ENCODE measurements around the gene TNFRSF1B. TPM values are rescaled to one million over a fixed set of nuclear protein-coding genes. Genes with fewer than 3 reads are reported as not detected.
"Not testable (repeated sequence)": the region's sequence is repeated elsewhere in the genome, so short reads cannot be mapped to it uniquely, and the experiment has no call there.

The TNFRSF1B gene
- total RNA-seq, 1 experiment from 2014 or later = not detected

DNA sequence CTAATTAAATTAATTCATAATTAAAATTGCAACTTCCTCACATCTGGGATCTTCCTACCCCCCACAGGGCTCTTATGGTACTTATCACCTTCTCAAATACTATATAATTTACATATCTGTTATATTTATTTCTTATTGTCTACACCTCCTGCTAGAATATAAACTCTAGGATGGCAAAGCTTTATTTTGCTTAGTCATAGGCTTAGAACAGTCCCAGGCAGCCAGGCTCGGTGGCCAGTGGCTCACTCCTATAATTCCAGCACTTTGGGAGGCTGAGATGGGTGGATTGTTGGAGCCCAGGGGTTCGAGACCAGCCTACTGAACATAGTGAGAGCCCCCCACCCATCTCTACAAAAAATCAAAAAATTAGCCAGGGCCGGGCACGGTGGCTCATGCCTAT lies 53.0 kb downstream of the TNFRSF1B start:
- no peak for DNase-seq (ENCODE audit: low read depth)

DNA sequence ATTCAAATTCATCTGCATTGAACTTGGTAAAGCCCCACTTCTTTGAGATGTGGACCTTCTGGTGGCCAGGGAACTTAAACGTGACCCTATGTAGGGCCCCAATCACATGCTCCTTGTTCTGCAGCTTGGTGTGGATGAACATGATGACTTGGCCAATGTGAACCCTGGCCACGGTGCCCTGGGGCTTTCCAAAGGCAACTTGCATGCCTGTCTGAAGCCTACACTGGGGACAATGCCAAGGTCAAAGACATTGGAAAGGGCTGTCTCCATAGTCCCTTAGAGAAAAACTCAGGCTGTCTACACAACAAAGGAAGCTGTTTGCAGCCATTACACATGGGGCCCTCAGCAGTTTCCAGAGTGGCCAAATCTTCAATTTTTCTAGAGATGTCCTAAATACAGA lies 54.1 kb downstream of the TNFRSF1B start:
- DNase-seq (ENCODE audit: low read depth) = peak; percentile 30

DNA sequence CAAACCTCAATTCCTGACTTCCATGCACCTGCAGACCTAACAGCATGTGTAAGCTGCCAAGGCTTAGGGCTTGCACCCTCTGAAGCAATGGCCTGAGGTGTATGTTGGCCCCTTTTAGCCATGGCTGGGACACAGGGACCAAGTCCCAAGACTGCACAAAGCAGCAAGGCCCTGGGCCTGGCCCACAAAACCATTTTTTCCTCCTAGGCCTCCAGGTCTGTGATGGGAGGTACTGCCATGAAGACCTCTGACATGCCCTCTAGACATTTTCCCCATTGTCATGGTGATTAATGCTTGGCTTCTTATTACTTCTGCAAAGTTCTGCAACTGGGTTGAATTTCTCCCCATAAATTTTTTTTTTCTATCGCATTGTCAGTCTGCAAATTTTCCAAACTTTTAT lies 55.9 kb downstream of the TNFRSF1B start:
- DNase-seq (ENCODE audit: low read depth) = not testable (repeated sequence)

DNA sequence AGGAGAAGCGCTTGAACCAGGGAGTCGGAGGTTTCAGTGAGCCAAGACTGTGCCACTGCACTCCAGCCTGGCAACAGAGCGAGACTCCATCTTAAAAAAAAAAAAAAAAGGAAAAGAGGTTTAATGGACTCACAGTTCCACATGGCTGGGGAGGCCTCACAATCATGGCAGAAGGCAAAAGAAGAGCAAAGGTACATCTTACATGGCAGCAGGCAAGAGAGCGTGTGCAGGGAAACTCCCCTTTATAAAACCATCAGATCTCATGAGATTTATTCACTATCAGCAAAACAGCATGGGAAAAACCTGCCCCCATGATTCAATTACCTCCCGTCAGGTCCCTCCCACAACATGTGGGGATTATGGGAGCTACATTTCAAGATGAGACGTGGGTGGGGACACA lies 57.3 kb downstream of the TNFRSF1B start:
- not testable (repeated sequence) for DNase-seq (ENCODE audit: low read depth)

DNA sequence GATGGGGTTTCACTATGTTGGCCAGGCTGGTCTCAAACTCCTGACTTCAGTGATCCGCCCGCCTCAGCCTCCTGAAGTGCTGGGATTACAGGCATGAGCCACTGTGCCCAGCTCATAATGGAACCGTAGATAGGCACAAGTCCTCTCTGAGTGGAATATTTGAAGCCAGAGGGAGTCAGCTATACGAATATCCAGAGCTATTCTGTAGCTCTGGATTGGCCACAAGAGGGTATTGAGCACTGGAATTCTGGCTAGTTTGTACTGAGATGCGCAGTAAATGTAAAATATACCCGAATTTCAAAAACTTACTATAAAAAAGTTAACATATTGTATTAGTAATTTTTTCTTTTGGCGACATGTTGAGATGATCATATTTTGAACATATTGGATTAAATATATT lies 62.2 kb downstream of the TNFRSF1B start:
- no peak for DNase-seq (ENCODE audit: low read depth)

DNA sequence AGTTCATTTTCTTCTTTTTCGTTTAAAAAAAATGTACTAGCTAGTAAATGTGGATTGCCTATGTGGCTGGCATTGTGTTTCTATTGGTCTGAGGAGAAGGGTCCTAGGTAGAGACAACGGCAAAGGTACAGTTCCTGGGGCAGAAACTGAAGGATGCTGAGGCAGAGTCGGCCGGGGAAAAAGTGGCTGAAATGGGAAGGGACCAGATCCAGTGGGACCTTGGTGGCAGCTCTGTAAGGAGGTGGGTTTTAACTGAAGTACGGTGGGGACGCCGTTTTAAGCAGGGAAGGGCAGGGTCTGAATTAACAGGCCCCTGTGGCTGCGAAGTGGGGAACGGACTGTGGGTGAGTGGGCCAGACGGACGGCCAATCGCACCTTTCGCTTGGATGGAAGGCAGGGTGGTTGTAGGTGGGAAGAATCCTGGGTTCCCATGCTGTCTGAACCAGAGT lies 62.6 kb downstream of the TNFRSF1B start:
- DNase-seq (ENCODE audit: low read depth) = no peak

DNA sequence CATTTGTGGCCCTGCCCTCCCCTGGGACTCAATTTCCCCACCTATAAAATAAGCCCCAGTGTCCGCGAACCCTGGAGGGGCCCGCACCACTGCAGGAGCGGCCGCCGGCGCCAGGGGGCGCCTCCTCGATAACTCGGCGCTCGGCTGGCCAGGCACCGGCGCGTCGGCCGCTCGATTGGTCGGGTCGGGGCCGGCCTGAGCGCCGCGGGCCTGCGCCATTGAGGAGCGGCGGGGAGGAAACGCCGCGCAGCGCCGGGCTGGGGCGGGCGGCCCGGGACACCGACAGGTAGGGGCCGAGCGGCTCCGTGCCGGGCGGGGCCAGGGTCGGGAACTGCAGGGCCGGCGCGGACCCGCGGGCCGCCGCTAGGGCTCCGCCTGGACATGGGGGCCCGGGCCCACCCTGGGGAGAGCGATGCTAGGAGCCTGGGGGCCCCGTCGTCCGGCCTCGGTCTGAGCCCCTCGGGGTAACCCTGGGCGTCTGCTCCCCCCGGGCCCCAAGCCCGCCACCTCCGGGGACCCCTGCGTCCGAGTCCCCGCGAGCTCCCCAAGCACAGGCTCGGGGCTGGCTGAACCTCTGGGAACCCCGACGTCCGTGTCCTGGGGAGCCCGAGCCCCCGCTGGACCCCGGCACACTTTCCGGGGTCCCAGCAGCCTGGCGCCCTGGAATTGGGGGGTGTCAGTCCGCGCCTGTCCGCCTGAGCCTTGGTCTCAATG lies 63.2 kb downstream of the TNFRSF1B start, which contains the start of gene VPS13D:
VPS13D (plus strand) TSS at position 196 of the 714 bp plus-strand sequence. CDS start 4,237 bp downstream, outside the sequence.
- DNase-seq (ENCODE audit: low read depth) = peak; percentile 76

DNA sequence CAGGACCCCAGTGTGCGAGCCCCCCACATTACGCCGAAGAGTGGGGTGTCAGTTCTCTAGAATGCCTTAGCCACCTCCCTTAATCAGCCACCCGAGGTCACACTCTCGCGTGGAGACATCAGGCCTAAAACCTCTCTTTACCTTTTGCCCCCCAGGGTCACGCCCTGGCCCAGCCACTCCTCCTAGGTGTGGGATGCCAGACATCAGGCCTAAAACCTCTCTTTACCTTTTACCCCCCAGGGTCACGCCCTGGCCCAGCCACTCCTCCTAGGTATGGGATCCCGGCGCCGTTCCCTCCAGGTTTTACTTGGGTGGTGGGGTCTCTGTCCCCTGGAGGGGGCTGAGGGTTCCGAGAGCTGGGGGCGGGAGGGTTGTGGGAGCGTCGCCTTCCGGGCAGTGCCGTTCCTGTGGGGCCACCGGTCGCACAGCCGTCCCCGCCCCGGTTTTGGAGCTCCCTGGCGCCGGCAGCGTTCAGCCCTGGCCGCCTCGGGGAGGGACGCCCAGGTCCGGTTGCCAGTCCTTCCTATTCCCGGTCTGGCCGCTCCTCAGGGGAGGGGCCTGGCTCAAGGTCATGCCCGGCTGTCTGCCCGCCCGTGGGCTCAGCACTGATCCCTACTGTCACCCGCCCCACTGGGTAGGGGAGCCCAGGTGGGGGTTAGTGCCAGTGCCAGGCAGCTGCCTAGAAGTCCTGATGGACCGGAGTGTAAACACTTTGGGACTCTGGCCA lies 63.9 kb downstream of the TNFRSF1B start:
- peak; percentile 45 for DNase-seq (ENCODE audit: low read depth)

DNA sequence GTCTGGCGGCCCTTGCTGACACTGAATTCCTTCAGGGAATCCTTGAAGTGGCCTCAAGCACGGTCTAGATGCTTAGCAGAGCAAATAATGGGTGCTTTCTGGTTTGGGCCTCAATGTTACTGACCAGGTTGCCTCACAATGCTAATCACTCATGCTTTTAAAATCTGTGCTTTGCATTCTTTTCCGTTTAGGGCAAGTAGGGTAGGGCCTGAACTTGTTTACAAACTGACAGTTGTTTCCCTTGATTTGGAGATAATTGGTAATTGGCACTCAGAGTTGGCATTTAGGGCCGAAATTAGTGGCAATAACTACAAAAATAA lies 64.4 kb downstream of the TNFRSF1B start:
- DNase-seq (ENCODE audit: low read depth) = no peak

DNA sequence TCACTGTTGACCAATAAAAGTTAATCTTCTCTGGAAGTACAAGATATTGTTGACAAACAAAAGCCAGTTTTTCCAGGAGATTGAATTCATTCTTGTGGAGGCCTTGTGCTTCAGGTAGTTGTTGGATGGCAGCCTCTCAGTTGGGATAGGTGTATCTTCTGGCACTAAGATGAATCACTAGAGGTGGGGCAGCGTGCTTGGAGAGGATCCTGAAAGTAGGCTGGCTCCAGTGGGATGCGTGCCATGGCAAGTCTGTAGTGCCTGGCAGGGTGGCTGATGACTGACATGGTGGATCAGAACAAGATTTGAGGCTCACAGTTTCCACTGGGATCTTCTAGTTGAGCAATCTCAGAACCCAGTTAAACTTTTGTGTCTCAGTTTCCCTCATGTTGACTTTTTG lies 65.4 kb downstream of the TNFRSF1B start:
- no peak for DNase-seq (ENCODE audit: low read depth)

DNA sequence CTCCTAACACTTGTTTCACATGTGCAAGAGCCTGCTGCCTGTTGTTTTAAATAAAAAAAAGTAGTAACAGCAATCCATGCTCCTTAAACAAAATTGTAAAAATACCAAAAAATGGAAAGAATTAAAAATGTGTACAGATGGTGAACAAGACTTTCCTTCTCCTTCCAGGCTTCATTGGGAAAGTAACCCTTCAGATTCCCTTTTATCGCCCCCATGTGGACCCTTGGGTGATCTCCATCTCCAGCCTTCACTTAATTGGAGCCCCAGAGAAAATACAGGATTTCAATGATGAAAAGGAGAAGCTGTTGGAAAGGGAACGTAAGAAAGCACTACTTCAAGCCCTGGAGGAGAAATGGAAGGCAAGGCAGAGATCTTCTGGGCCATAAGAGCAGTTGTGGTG lies 77.3 kb downstream of the TNFRSF1B start:
- peak; percentile 15 for DNase-seq (ENCODE audit: low read depth)

DNA sequence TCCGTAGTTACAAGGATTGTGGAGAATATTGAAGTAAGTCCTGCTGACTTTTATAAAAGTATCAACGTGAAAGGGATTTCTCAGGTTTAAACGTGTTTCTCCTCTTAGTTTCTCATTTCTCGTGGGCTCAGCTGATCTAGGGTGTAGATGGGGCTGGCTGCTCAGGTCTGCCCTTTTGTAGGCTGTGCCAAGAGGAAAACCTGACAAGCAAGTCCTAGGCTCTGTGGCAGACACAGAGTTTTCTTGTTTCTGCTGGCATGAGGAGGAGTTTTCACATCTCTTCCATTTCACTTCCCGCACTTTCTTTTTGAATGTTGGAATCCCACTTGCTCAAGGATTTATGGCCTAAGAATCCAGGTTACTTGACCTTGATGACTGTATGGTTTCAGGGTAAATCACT lies 77.8 kb downstream of the TNFRSF1B start:
- no peak for DNase-seq (ENCODE audit: low read depth)

DNA sequence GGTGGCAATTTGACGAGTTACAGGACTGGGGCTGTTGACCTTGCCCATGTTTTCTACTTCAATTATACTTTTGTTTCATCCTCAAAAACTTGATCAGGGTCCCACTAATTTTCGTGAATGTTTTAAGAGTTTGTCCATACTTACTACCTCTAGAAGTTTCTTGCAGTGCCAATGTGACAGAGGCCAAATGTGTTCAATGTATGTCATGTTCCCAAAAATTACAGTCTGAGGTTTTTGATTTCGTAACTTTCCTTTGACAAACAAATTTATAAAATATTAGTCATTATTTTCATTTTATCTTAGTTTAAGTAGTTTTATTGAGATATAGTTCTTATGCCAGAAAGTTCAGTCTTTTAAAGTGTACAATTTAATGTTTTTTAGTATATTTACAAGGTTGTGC lies 78.3 kb downstream of the TNFRSF1B start:
- no peak for DNase-seq (ENCODE audit: low read depth)

DNA sequence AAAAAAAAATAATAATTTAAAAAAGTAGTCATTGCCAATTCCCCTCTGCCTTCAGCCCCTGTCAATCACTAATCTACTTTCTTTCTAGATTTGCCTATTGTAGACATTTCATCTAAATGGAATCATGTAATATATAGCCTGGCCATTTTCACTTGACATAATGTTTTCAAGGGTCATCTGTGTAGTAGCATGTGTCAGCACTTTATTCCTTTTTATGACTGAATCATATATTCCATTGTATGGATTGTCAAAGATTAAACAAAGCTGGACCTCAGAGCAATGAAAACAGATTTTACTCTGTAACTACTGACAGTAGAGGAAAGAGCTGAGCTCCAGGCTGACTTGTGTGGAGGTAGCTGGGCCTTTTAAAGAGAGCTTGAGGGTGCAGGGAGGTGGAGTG lies 78.9 kb downstream of the TNFRSF1B start:
- no peak for DNase-seq (ENCODE audit: low read depth)

DNA sequence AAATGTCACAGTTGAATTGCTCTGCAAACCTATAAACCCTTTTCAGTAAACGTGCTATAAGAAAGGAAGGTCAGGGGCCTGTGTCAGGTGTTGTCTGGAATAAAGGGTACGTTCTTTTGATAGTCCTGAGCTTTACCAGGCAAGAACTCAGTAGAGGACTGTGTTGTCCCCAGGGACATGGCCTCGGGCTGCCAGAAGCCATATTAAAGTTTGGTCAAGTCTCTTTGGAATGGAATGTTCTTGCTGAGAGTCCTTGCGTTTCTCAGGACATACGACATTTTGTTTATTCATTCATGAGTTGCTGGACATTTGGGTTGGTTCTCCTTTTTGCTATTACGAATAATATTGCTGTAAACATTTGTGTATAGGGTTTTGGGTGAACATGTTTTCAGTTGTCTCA lies 79.8 kb downstream of the TNFRSF1B start:
- DNase-seq (ENCODE audit: low read depth) = no peak

DNA sequence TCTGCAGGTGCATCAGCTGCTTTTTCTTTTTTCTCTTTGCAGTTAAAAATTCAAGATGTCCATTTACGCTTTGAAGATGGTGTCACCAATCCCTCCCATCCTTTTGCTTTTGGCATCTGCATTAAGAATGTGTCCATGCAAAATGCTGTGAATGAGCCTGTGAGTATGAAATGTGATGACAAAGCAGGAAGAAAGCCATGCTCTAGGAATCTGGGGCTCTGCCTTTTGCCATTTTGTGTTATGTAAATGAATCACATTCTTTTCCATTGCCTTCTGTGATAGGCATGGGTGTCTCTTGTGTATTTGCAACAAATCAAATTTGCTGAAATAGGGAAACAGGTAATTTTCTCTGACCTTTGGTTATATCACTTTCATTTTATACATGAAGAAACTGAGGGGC lies 82.4 kb downstream of the TNFRSF1B start:
- DNase-seq (ENCODE audit: low read depth) = no peak

DNA sequence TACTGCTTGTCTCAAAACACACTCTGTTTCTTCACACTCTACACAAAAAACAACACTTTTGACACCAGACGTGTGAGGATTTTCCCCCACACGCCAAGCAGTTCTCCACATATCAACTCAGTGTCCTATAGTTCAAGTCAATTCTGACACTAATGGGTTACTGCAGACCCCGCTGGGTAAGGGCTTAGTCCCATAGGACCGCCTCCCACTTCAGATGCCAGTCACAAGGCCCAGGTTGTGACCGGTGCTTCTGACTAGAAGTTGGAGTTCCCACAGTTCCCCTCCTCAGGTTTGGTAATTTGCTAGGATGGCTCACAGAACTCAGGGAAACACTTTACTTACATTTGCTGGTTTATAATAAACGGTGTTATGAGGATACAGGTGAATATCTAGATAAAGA lies 83.0 kb downstream of the TNFRSF1B start:
- no peak for DNase-seq (ENCODE audit: low read depth)

DNA sequence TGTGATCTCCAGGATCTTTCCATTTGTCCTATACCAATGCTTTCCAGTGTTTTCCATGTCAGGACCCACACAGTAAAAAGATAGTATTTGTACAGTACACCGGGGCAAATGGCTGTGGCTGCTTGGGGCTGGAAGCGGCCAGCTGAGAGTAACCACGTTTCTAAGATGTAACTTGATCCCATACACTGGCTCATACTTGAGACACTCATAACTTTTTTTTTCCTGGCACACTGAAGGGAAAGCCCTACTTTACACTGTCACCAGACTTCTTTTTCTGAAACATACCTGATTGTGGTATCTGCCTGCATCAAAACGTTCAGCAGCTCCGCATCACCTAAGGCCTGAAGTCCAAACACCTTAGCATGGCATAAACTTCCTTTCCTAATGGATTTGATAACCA lies 84.7 kb downstream of the TNFRSF1B start:
- DNase-seq (ENCODE audit: low read depth) = no peak

DNA sequence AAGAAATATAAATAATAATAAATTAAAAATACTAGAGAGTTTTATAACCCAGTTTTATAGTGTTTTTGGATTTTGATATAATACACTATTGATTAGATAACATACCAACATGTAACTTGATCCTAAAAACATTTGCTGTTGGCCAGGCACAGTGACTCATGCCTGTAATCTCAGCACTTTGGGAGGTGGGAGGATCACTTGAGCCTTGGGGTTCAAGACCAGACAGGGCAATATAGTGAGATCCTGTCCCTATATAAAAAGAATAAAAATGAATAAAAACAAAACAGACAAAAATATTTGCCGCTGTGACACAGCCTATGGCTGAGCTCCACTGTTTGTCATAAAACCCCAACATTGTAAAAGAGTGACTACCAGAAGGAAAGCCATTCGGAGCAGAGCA lies 89.1 kb downstream of the TNFRSF1B start:
- no peak for DNase-seq (ENCODE audit: low read depth)

DNA sequence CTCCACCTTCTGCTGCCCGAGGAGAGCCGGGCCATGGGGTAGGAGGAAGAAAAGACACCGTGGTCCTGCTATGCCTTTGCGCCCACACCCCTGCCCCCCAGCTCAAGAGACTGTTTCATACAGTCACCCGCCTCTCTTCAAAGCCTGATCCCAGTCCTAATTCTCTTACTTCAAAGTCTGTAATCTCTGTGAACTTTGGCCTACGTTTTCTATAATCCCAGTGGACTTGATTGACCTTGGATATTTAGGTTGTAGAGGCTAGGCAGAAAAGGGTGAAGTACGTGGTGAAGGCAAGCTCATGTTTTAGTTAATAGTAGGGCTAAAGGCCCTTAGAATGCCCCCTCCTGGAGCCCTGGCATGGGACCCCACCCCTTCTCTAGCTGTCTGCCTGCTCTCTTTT lies 91.5 kb downstream of the TNFRSF1B start:
- DNase-seq (ENCODE audit: low read depth) = no peak

All from RPMI7951 (cell line).